ENCODE results near the gene PRCP.
A peak's percentile ranks its signal among the peaks of the same experiment; 100 is the strongest.

The PRCP gene

GRCh38 chr11:82937554-82937953 lies 37.3 kb upstream of the PRCP start:
- TF ChIP-seq CTCF (conservative IDR thresholded peaks at IDR 0.05; ENCODE audit: low read depth, low read length): no peak
- no peak for DNase-seq (ENCODE audit: low read depth)
- H3K4me3 ChIP-seq (ENCODE audit: low read depth, low read length): no peak overlapping the region

- TF ChIP-seq CTCF (conservative IDR thresholded peaks at IDR 0.05; ENCODE audit: low read depth, low read length): no peak
- peak; percentile 26 for DNase-seq (ENCODE audit: low read depth)
- H3K4me3 ChIP-seq (ENCODE audit: low read depth, low read length): no peak overlapping the region
Observed at GRCh38 chr11:82936261-82936660, 36.0 kb upstream of the PRCP start.

- no peak for DNase-seq (ENCODE audit: low read depth)
- H3K4me3 ChIP-seq (ENCODE audit: low read depth, low read length): no peak overlapping the region
- no peak for TF ChIP-seq CTCF (conservative IDR thresholded peaks at IDR 0.05; ENCODE audit: low read depth, low read length)
Observed at GRCh38 chr11:82932564-82932963, 32.3 kb upstream of the PRCP start.

- TF ChIP-seq CTCF (conservative IDR thresholded peaks at IDR 0.05; ENCODE audit: low read depth, low read length): no peak
- H3K4me3 ChIP-seq (ENCODE audit: low read depth, low read length): no peak overlapping the region
- DNase-seq (ENCODE audit: low read depth): no peak
Observed at GRCh38 chr11:82930734-82931133, 30.5 kb upstream of the PRCP start.

GRCh38 chr11:82930229-82930628 lies 30.0 kb upstream of the PRCP start:
- TF ChIP-seq CTCF (conservative IDR thresholded peaks at IDR 0.05; ENCODE audit: low read depth, low read length): no peak
- H3K4me3 ChIP-seq (ENCODE audit: low read depth, low read length): no peak overlapping the region
- DNase-seq (ENCODE audit: low read depth): no peak

- DNase-seq (ENCODE audit: low read depth): no peak
- no peak for TF ChIP-seq CTCF (conservative IDR thresholded peaks at IDR 0.05; ENCODE audit: low read depth, low read length)
- H3K4me3 ChIP-seq (ENCODE audit: low read depth, low read length): no peak overlapping the region
Observed at GRCh38 chr11:82929121-82929520, 28.9 kb upstream of the PRCP start.

GRCh38 chr11:82927264-82927880 lies 27.1 kb upstream of the PRCP start:
- H3K4me3 ChIP-seq (ENCODE audit: low read depth, low read length): no peak overlapping the region

More at GRCh38 chr11:82927264-82927880, 27.1 kb upstream of the PRCP start:
- DNase-seq (ENCODE audit: low read depth): peak; percentile 80
- peak; percentile 77 for TF ChIP-seq CTCF (conservative IDR thresholded peaks at IDR 0.05; ENCODE audit: low read depth, low read length)

All from choroid plexus epithelial cell (primary cell).